RWPE2 (cell line): ENCODE data around the gene MIDN.

Experiments
- ATAC-seq: fragments of 200-7000 bp; cut with Tn5 transposase; 3 replicates; pipeline ENCODE4 v1.9.1; 2021; ENCODE audit warnings: low read depth
- DNase-seq: peaks from one replicate; pipeline ENCODE4 v3.0.0-alpha.2; 2020; ENCODE audit warnings: low spot score
- H3K27ac ChIP-seq: fragments of 450-650 bp; 2 replicates; pipeline ENCODE4 v1.5.1; 2017; ENCODE audit warnings: mild to moderate bottlenecking; ENCODE audit not compliant: poor library complexity, severe bottlenecking
- H3K27me3 ChIP-seq: fragments of 250-450 bp; sonication (Bioruptor Pico); 2 replicates; pipeline ENCODE4 v1.5.1; 2021; ENCODE audit warnings: mild to moderate bottlenecking, moderate library complexity; ENCODE audit not compliant: insufficient read depth, poor library complexity, severe bottlenecking
- H3K36me3 ChIP-seq: fragments of 250-450 bp; sonication (Bioruptor Pico); 2 replicates; pipeline ENCODE4 v1.5.1; 2020; ENCODE audit warnings: low read depth, mild to moderate bottlenecking, moderate library complexity
- H3K4me1 ChIP-seq: fragments of 250-450 bp; sonication (Bioruptor Pico); 2 replicates; pipeline ENCODE4 v1.5.1; 2021; ENCODE audit warnings: mild to moderate bottlenecking, moderate library complexity; ENCODE audit not compliant: insufficient read depth, poor library complexity, severe bottlenecking
- H3K4me3 ChIP-seq: fragments of 250-450 bp; sonication (Bioruptor Pico); 2 replicates; pipeline ENCODE4 v1.5.1; 2021; ENCODE audit warnings: mild to moderate bottlenecking, moderate library complexity; ENCODE audit not compliant: severe bottlenecking
- H3K9me3 ChIP-seq: fragments of 250-450 bp; sonication (Bioruptor Pico); 2 replicates; pipeline ENCODE4 v1.5.1; 2021; ENCODE audit warnings: mild to moderate bottlenecking, moderate library complexity; ENCODE audit not compliant: severe bottlenecking
- CTCF ChIP-seq: fragments of 450-650 bp; IDR thresholded peaks from one replicate; pipeline ENCODE4 v1.5.1; 2017; ENCODE audit warnings: mild to moderate bottlenecking, moderate library complexity; ENCODE audit not compliant: poor library complexity, severe bottlenecking

MIDN gene

GRCh38 chr19:1283207-1283916, 35.0 kb downstream of the MIDN start:
- no peak overlapping the region for H3K4me3 ChIP-seq
- H3K9me3 ChIP-seq, result no peaks in the 10 kb centered on the region
- no peak for ATAC-seq
- no peaks in the 10 kb centered on the region for H3K4me1 ChIP-seq
- no peak for TF ChIP-seq CTCF
- no peak overlapping the region for H3K27ac ChIP-seq
- H3K27me3 ChIP-seq, result peaks cover 35% of the 10 kb centered on the region
- no peak for DNase-seq
- H3K36me3 ChIP-seq, result peaks cover 6% of the 10 kb centered on the region; the same call in 1 of the 2 replicates

- Histone ChIP-seq H3K27ac (no peak overlapping the region), H3K9me3 (no peaks in the 10 kb centered on the region), H3K4me1 (no peaks in the 10 kb centered on the region), H3K4me3 (no peak overlapping the region), H3K36me3 (peaks cover 6% of the 10 kb centered on the region; the same call in 1 of the 2 replicates), H3K27me3 (peaks cover 35% of the 10 kb centered on the region)
- no peak for TF ChIP-seq CTCF
- DNase-seq (no peak), ATAC-seq (no peak)
Measured at GRCh38 chr19:1283917-1284292, 35.5 kb downstream of the MIDN start.

GRCh38 chr19:1284293-1284978, 36.1 kb downstream of the MIDN start:
- ATAC-seq (no peak), DNase-seq (no peak)
- no peak overlapping the region for H3K4me3 ChIP-seq
- H3K27me3 ChIP-seq, result peaks cover 35% of the 10 kb centered on the region
- no peak overlapping the region for H3K27ac ChIP-seq
- H3K9me3 ChIP-seq, result no peaks in the 10 kb centered on the region
- no peak for TF ChIP-seq CTCF
- peaks cover under 1% of the 10 kb centered on the region; the same call in 1 of the 2 replicates for H3K36me3 ChIP-seq
- no peaks in the 10 kb centered on the region for H3K4me1 ChIP-seq

GRCh38 chr19:1284979-1285736, 36.8 kb downstream of the MIDN start:
- H3K9me3 ChIP-seq, result no peaks in the 10 kb centered on the region
- H3K36me3 ChIP-seq, result no peaks in the 10 kb centered on the region
- H3K4me1 ChIP-seq, result no peaks in the 10 kb centered on the region
- DNase-seq, result no peak
- H3K4me3 ChIP-seq, result no peak overlapping the region
- no peak for ATAC-seq
- H3K27me3 ChIP-seq, result peaks cover 35% of the 10 kb centered on the region
- no peak overlapping the region for H3K27ac ChIP-seq
- TF ChIP-seq CTCF, result no peak
